KOPT-K1 (cell line): Measurements from ENCODE around the gene SYNE1.
"Not testable (repeated sequence)": the region's sequence is repeated elsewhere in the genome, so short reads cannot be mapped to it uniquely, and the experiment has no call there.

ENCODE experiments used
- H3K27ac ChIP-seq: fragments of 200-600 bp; sonication (generic); 2 replicates; pipeline ENCODE4 v1.5.1; 2016; ENCODE audit warnings: antibody characterized with exemption, mild to moderate bottlenecking, low read depth, low read length; ENCODE audit not compliant: poor library complexity, severe bottlenecking
- H3K36me3 ChIP-seq: fragments of 200-600 bp; sonication (generic); 2 replicates; pipeline ENCODE4 v1.5.1; 2017; ENCODE audit warnings: antibody characterized with exemption, mild to moderate bottlenecking, low read length, moderate library complexity; ENCODE audit not compliant: insufficient read depth
- H3K9me3 ChIP-seq: fragments of 200-600 bp; sonication (generic); 2 replicates; pipeline ENCODE4 v1.5.1; 2017; ENCODE audit warnings: antibody characterized with exemption, low read length, mild to moderate bottlenecking; ENCODE audit not compliant: insufficient read depth, poor library complexity, severe bottlenecking

The SYNE1 gene

GRCh38 chr6:152151920-152152319, 485.2 kb downstream of the SYNE1 start:
- Histone ChIP-seq H3K9me3 (no peaks in the 10 kb centered on the region), H3K36me3 (peaks cover 45% of the 10 kb centered on the region), H3K27ac (no peak overlapping the region)

DNA sequence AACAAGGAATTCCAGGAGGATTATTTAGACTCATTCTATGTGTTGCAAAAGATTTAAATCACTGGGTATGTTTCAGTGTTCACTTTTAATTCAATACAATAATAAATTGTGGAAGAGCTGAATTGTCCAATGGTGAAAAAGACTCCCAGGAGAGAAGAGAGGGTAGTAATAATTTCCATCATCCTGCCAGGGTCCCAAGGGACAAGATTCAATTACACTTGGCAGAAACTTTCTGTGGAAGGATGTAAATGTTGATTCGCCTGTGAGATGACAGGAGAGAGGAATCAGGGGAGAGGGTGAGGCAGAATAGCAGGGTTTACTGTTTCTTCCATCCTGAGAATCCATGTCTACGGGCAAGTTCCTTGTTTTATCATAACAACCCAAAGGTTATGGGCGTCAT, 487.0 kb downstream of the SYNE1 start:
- Histone ChIP-seq H3K9me3 (no peaks in the 10 kb centered on the region), H3K36me3 (peaks cover 45% of the 10 kb centered on the region), H3K27ac (no peak overlapping the region)

DNA sequence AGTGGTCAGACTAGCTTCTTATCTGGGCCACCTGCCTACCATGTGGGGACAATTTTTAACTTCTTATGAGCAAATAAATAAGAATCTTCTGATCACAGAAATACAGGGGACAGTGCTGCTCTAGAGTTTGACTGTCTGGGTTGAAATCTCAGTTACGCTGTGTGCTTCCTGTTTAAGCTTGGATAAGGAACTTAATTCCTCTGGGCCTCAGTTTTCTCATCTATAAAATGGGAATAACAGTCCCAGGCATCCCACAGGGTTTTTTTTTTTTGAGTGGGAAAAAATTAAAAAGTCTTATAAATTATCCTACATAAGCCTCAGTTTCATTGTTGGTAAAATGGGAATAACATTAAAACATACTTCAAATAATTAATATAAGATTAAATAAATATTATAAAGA, 488.8 kb downstream of the SYNE1 start:
- H3K9me3 ChIP-seq = no peaks in the 10 kb centered on the region
- H3K27ac ChIP-seq = no peak overlapping the region
- H3K36me3 ChIP-seq = peaks cover 40% of the 10 kb centered on the region

GRCh38 chr6:152147269-152147668, 489.9 kb downstream of the SYNE1 start:
- H3K36me3 ChIP-seq = peaks cover 40% of the 10 kb centered on the region
- H3K27ac ChIP-seq = no peak overlapping the region
- no peaks in the 10 kb centered on the region for H3K9me3 ChIP-seq

GRCh38 chr6:152146385-152146784, 490.8 kb downstream of the SYNE1 start:
- no peak overlapping the region for H3K27ac ChIP-seq
- H3K36me3 ChIP-seq = peaks cover 32% of the 10 kb centered on the region
- H3K9me3 ChIP-seq = no peaks in the 10 kb centered on the region

DNA sequence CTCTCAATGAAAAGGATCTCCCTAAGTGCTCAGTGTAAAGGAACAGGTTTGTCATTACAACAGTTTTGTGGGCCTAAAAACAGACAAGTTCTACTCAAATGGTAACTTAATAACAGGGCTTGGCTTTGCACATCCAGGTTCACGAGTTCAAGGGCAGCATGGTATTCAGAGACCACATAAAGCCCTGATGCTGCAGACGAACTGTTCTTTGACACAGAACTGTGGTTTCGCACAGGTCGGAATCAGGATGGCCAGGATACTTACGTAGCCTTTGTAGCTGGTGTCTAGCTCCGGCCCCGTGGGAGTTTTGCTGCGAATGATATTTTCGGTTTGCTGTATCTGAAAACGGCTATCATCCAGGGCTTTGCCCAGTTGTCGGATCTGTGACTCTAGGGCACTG, 493.8 kb downstream of the SYNE1 start:
- H3K9me3 ChIP-seq = no peaks in the 10 kb centered on the region
- no peak overlapping the region for H3K27ac ChIP-seq
- peaks cover 14% of the 10 kb centered on the region for H3K36me3 ChIP-seq

- peaks cover 6% of the 10 kb centered on the region for H3K36me3 ChIP-seq
- H3K27ac ChIP-seq = no peak overlapping the region
- H3K9me3 ChIP-seq = no peaks in the 10 kb centered on the region
These were observed 495.1 kb downstream of the SYNE1 start for GRCh38 chr6:152142105-152142504.

- not testable (repeated sequence) for H3K9me3 ChIP-seq, H3K27ac ChIP-seq
- peaks cover 40% of the 10 kb centered on the region for H3K36me3 ChIP-seq
These were observed 498.8 kb downstream of the SYNE1 start for GRCh38 chr6:152138344-152138743.

GRCh38 chr6:152136449-152136825, 500.7 kb downstream of the SYNE1 start:
- Histone ChIP-seq H3K36me3 (peaks cover 58% of the 10 kb centered on the region), H3K9me3 (no peaks in the 10 kb centered on the region), H3K27ac (no peak overlapping the region)

GRCh38 chr6:152135755-152136448, 501.3 kb downstream of the SYNE1 start:
- H3K9me3 ChIP-seq = no peaks in the 10 kb centered on the region
- H3K27ac ChIP-seq = no peak overlapping the region
- peaks cover 60% of the 10 kb centered on the region for H3K36me3 ChIP-seq

GRCh38 chr6:152130441-152130840, 506.7 kb downstream of the SYNE1 start:
- H3K36me3 ChIP-seq = peaks cover 39% of the 10 kb centered on the region
- no peaks in the 10 kb centered on the region for H3K9me3 ChIP-seq

DNA sequence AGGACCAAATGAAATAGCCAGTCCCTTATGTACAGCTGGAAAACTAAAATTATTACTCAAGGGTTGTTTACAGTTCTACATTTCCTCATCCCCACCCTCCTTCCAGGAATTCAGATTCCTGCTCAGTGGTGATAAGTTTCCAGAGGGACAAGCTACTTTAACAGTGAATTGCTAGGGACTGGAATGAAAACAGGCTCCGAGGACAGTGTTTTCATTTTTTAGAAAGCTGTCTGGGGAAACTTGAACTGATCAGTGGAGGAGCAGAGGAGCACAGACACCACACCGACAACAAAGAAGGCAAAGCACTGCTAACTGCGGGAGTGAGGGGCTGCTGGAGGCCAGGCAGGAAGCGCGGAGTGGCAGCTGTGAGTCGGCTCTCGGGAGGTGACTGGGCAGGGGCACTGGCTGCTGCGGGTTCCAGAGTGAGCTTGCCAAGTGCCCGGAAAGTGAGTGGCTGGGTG, 507.4 kb downstream of the SYNE1 start:
- Histone ChIP-seq H3K27ac (no peak overlapping the region), H3K9me3 (no peaks in the 10 kb centered on the region), H3K36me3 (peaks cover 32% of the 10 kb centered on the region)

More at GRCh38 chr6:152130441-152130840, 506.7 kb downstream of the SYNE1 start:
- H3K27ac ChIP-seq = no peak overlapping the region

GRCh38 chr6:152127432-152128165, 509.6 kb downstream of the SYNE1 start:
- Histone ChIP-seq H3K36me3 (peaks cover 13% of the 10 kb centered on the region), H3K27ac (no peak overlapping the region)

DNA sequence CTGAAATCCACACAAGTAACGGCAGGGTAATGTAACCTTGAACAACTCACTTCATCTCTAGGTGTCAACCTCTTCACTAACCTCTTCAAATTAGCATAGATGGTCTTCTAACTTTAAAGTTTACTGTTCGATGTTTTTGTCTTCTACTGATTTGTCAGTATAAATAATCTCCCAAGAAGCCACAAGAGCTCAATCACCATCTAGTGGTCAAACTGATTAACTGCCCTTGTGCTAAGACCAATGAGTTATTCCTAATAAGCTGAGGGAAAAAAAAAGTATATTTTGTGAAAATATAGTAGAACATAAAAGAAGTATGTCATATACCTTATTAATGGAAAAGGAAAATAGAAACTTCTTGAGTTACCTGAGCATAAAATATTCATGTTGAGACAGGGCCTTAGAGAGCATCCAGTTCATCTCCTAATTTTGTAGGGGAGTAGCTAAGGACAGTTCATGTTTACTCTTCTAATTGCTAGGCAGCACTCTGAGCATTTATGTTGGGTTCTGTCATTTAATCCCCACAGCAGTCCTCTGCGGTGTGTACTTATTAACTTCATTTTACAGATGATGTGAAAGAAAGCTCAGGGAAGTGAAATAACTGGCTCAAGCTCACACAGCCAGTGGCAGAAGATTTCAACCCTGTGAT, 512.6 kb downstream of the SYNE1 start:
- Histone ChIP-seq H3K9me3 (no peaks in the 10 kb centered on the region), H3K27ac (no peak overlapping the region), H3K36me3 (peaks cover 8% of the 10 kb centered on the region; the same call in 1 of the 2 replicates)

More at GRCh38 chr6:152127432-152128165, 509.6 kb downstream of the SYNE1 start:
- no peaks in the 10 kb centered on the region for H3K9me3 ChIP-seq

- H3K36me3 ChIP-seq = peaks cover 8% of the 10 kb centered on the region; the same call in 1 of the 2 replicates
- H3K27ac ChIP-seq = no peak overlapping the region
- H3K9me3 ChIP-seq = no peaks in the 10 kb centered on the region
These were observed 514.1 kb downstream of the SYNE1 start for GRCh38 chr6:152123076-152123475.
